ENCODE data around the gene LHPP.

- no peak for TF ChIP-seq CTCF (IDR thresholded peaks at IDR 0.05; ENCODE audit: low read depth, low read length)
- TF ChIP-seq POLR2A (IDR thresholded peaks at IDR 0.05; ENCODE audit: extremely low read depth, insufficient read length): no peak
- TF ChIP-seq MAX (IDR thresholded peaks at IDR 0.05; ENCODE audit: low read depth, low read length): no peak
These were observed 126.2 kb downstream of the LHPP start for GRCh38 chr10:124587811-124588211.

Measured in NB4 (cell line).